ENCODE results near the gene KLHL17.

DNA sequence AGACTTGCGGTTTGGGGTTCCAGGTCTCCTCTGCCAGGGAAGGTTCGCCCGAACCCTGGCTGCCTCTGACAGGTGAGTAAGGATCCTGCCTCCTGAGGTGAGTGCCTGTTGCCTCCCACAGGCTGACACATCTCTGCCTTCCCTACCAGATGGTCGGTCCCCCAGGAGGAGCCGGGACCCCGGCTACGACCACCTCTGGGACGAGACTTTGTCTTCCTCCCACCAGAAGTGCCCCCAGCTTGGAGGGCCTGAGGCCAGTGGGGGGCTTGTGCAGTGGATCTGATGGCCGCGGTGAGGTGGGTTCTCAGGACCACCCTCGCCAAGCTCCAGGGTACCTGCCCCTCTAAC lies 13.9 kb downstream of the KLHL17 start:
- TF ChIP-seq EP300 (IDR thresholded peaks at IDR 0.05; ENCODE audit: low read length) (no peak), CBX2 (IDR thresholded peaks at IDR 0.05; ENCODE audit: insufficient read depth, low read length, poor library complexity, severe bottlenecking) (no peak)
- TF ChIP-seq, protein P1, sequence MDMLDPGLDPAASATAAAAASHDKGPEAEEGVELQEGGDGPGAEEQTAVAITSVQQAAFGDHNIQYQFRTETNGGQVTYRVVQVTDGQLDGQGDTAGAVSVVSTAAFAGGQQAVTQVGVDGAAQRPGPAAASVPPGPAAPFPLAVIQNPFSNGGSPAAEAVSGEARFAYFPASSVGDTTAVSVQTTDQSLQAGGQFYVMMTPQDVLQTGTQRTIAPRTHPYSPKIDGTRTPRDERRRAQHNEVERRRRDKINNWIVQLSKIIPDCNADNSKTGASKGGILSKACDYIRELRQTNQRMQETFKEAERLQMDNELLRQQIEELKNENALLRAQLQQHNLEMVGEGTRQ (CRISPR knock-in tag; IDR thresholded peaks at IDR 0.05): no peak
- TF ChIP-seq, protein P2, sequence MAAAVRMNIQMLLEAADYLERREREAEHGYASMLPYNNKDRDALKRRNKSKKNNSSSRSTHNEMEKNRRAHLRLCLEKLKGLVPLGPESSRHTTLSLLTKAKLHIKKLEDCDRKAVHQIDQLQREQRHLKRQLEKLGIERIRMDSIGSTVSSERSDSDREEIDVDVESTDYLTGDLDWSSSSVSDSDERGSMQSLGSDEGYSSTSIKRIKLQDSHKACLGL (CRISPR knock-in tag; IDR thresholded peaks at IDR 0.05; ENCODE audit: borderline replicate concordance, poor library complexity, severe bottlenecking): no peak
